Inflammatory macrophage treated with lipopolysaccharide for 1 hour (primary cell): ENCODE data around the gene PALLD.
A peak's percentile ranks its signal among the peaks of the same experiment; 100 is the strongest.

Experiments used
- DNase-seq, 2 donors: peaks; one replicate each; pipeline ENCODE4 v3.0.0-alpha.2; 2020 to 2022

Gene PALLD

GRCh38 chr4:168600796-168601583 lies 104.1 kb downstream of the PALLD start:
- no peak for DNase-seq

DNA sequence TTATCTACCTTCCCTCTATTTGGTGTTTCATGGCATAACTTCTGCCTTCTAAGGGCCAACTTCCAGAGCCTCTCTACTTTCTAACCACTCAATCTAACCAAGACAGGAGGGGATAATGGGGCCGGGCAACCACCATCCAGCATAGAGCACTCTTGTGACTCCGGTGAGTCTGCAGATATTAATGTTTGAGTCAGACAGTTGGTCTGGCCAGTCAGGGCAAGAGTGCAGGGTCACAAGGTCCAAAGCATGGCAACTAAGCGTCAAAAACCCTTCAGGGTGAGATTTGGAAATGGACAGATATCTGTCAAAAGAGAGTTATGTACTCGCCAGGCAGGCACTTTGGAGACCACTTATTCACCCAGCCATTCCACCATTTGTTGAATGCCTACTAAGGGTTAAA lies 105.0 kb downstream of the PALLD start:
- DNase-seq, result no peak

DNA sequence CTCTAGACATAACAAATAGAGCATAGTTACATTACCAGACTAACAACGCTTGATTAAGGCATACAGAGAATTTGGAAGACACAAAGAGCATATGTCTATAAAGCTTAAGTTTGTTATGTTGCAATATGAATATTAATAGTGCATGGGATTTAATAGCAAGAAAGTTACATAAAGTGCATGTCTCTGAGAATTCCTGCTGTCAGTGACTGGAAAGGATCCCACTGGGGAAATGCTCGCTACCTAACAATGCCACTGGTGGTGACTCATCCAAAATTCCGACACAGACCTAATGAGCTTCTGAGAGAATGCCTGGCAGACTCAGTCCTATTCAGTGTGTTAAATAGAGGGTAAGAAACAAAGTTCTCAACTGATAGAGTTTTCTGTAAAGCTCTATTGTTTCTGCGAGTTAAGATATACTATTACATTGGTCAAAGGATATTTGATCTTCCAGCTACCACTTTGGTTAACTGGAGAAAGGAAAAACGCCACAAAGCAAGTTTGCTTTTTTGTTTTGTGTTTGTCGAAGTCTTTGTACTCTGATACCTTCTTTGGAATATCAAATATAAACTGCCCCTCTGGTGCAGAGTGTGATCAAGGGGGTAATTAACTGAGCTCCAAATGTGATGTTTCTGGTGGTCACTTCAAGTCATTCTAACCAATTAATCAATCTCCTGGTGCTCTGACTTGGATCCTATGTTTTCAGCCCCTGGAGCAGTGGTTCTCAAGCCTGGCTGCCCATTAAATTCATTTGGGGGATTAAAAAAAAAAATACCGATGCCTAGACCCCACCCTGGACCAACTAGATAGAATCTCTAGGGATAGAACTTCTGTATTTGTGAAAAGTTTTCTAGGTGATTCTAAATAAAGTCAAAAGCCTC lies 107.9 kb downstream of the PALLD start:
- no peak for DNase-seq

DNA sequence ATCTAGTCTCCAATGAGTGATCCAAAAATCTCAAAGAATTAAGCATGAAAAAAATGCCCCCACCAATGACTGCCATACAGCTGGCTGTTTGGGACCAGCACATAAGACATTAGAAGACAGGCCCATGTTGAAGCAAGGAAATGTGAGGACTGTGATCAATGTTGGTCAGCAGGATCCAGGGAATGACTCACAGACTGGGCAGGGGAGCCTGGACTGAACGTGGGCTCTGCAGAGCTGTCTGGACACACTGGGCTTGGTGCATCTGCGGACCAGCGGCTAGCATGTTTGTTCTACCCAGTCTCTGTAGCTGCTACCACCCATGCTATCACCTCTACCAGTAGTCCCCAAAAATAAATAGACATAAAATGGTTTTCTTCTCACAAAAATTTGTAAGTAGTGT lies 108.6 kb downstream of the PALLD start:
- no peak for DNase-seq

GRCh38 chr4:168607215-168607614 lies 110.4 kb downstream of the PALLD start:
- DNase-seq, result no peak

GRCh38 chr4:168608771-168609170 lies 111.9 kb downstream of the PALLD start:
- DNase-seq, result no peak

GRCh38 chr4:168609369-168609768 lies 112.5 kb downstream of the PALLD start:
- DNase-seq, result no peak

DNA sequence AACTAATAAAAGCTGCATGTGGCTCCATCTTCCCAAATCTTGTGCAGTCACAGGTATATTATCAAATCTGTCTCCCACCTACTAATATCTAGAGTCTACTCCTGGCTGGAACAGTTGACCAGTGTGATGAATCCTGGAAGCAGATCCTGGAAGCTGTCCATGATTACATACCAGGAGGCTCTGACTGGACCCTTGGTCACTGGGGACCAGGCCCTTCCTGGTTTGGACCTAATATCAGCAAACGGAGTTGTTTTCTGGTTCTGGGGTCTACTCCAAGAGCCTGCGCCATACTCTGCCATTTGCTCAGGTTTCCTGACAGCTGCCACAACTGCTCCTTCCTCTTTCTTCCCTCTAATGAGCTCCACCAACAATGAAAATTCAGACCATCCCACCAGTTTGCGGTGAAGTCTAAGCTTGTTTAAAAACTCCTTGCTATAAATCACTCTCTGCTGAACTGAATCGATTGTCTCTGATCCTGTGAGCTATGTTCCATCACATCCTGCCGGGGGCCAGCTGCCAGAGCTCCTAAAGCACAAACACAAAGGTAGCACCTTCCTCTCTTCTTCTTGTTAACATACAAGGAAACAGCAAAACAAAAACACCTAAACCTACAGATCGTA lies 114.2 kb downstream of the PALLD start:
- no peak for DNase-seq

DNA sequence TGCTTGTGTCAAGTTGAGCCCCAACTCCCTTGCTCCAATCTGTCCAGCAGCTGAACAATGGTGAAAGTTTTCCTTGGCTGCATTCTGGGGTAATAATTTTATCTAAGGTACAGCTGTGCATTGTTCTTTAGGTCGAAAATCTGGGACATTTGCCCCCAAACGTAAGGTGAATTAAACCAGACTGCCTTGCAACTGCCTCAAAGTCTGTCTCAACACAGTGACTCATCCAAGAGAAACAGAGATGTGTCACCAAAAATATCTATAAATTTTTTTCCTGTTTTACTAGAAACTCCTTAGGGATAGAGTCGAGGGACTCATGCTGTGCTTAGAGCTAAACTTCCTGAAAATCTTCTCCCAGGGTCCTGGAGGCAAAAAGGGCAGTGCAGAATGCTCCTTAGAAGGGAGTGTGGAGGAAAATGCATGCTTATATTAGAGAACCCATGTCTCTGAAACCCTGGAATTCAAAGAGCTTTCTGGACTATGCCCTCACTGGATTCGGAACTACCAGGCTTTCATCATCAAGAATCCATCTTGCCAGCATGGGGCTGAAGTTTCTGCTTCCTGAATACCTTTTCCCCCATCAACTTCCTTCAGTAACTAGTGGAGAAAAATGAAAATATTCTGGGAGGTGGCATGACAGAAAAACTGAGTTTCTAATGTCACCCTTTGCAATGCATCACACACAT lies 115.7 kb downstream of the PALLD start:
- DNase-seq, result no peak

DNA sequence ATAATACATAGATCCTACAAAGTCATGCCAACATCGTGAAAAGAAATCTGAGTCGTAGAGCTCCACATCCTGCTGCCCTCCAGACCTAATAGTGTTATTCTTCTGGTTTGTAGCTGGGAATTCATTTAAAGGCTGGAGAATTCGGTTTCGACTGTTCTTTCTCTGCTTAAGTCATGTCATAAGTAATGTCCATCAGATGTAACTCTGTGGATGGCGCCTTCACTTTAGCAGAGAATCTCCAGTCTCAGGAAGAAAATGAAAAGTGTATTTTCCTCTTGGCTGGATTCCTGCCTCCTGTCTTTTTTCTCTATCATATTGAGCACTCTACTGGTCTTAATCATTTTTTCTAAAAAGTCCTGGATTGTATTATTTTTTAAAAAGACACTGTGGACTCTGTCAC lies 117.0 kb downstream of the PALLD start:
- no peak for DNase-seq

GRCh38 chr4:168614281-168615057 lies 117.6 kb downstream of the PALLD start:
- DNase-seq, result no peak

DNA sequence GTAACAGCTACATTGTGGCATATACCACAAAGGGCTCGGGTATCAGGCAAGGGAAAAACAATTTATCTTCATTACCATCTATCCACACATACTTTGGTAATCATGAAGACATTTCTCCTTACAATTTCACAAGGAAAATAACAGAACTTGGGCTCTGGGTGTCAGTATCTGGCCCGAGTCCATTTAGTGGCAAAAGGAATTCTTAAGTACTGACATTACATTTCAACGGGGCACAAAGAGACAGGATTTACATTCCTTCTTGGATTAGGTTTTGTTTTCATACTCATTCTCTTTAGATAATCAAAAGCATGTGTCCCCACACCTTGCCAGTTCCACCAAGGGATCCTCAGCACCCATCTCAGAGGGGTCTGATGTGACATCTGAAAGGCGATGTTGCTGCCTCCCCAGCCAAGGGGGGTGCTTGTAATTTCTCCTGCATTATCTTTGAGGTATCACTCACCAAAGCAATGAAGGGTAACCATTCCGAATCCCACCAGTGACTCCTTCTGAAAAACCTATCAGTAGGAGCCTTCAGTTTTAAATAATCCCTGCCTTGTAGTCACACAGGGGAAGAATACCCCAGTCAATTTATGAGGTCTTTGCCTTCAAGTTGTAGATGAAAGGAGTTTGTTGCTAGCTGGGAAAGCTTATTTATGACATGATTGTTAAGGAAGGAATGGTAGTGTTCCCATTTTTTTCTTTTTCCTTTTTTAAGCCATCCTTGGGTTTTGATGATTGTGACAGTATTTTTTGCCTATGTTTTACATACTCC lies 118.6 kb downstream of the PALLD start:
- DNase-seq, result no peak

DNA sequence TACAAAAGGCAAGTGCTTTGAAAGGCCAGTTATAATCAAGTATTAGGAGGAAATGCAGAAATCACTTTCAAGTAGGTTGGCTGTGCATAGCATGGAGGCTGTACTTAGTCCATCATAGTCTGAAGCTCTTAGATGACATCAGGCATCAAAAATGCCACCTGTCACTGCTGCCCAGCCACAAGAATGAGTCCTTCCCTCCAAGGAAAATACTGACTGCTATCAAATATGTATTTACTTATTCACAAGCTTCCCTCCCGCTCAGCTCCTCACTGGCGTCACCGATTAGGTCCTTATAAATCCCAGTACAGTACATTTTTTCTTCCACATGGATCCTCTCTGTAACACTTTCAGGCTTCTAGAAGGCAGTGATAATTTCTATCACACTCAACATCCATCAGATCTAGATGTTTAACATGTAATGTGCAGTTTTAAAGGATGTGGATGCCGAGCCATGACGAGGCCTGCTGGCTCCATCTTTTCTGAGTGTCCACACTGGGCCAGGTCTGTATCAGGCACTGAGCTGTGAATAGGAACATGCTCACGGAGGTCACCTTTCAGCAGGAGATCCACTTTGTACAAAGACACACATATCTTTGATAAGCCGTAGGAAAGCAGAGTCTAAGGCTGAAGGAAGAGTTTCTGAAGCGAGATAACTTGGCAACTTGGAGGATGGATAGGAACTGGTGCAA lies 121.9 kb downstream of the PALLD start:
- no peak for DNase-seq

- no peak for DNase-seq
Measured at GRCh38 chr4:168619266-168619631, 122.4 kb downstream of the PALLD start.

GRCh38 chr4:168621806-168622589 lies 125.1 kb downstream of the PALLD start:
- peak; percentile 7 to 48 for DNase-seq

DNA sequence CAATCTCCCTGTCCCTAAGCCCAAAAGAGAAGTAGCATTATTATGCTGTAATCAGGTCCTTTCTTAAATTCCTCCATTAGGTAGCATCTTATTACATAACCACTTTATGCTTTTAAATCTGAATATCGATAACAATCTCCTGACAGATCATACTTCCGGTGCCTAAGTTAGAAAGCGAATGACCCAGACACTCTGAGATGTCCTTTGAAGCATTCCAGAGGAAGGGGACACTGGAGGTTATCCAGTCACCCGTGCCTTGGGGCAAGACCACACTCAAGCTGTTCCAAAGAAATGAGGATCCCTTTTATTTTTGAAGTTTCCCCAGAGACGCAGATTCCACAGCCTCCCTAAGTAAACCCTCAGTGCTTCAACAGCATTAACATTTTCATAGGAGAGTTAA lies 125.7 kb downstream of the PALLD start:
- DNase-seq, result no peak

- no peak for DNase-seq
Measured at GRCh38 chr4:168623011-168623410, 126.2 kb downstream of the PALLD start.

DNA sequence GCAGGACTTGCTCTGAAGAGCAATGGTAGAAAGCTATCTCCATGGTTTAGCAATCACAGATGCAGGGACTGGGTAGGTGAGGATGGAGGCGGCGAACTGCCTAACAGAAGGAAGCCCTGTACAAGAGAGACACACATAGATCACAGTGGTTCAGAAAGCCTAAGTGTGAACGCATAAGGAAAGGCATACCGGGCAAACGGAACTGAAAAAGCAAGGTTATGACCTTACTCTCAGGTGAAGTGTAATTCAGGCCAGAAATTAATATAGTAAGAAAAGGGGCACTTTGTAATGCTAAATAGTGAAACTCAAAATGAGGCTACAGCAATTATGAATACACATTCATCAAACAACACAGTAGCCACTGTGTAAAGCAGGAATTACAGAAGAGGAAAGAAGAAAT lies 126.6 kb downstream of the PALLD start:
- DNase-seq, result no peak

DNA sequence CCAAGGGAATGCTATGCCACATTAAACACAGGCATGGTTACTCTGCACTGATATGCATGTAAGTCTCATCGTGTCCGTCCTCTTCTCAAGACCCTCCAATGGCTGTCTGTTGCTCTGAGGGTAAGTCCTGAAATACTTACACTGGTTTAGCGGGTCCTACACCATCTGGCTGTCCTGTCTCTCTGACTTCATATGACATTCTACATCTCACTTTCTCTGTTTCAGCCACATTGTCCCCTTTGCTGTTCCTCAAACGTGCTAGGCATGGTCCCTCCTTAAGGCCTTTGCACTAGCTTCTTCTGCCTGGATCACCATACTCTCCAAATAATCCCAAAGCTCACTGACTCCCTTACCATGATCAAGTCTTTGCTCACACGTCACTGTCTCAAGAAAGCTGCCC lies 131.4 kb downstream of the PALLD start:
- DNase-seq, result no peak

- no peak for DNase-seq
Measured at GRCh38 chr4:168629566-168629965, 132.7 kb downstream of the PALLD start.
